ENCODE measurements around the gene ZCCHC10.

The ZCCHC10 gene

DNA sequence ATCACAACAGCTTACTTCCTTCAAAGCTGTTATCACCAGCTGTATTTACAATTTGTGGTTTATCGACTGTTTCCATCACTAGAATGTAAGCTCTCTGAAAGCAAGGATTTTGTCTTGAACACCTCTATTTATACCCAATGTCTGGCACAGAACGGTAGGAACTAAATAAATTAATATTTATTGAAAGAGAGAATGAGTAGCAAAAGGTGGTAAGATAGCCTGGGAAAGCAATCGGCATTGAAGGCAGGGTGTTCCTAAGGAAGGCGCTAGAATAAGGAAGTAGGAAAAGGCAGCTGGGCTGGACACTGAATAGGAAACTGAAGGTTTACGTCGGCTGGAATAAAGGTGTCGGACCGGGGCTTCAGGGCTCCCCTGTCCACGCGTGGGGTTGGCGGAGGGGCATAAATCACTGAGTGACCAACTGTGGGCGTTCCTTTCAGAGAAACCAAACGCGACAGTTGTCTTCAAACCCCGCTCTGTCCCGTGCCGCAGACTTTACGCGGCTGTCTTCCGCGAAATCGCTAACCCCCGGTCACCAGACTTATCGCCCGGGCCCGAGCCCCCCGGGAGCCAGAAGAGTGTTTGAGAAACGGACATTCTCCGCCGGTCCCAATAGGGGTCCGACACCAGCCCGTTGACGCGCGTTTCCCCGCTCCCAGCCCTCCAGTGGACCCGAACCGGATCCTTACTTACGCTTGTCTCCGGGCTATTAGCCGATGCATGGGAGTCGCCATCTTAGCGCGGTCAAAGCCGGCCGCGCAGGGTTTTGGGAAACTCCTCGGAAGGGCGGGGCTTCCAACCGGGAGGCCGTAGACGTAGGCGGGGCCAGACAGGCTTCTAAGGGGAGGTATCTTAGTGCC lies at the start of gene ZCCHC10:
ZCCHC10 (minus strand) TSS at position 746 of the 860 bp plus-strand sequence; CDS start at position 734, 12 bp downstream.
- H3K9me3 Mint-ChIP-seq: no peaks in the 10 kb centered on the region
- H3K36me3 Mint-ChIP-seq (ENCODE audit: low read depth): peaks cover 36% of the 10 kb centered on the region
- peak within 1 kb of the TSS; percentile 97 for H3K27ac Mint-ChIP-seq
- peaks cover 24% of the 10 kb centered on the region for H3K4me1 Mint-ChIP-seq (ENCODE audit: low read depth)
- no peaks in the 10 kb centered on the region for H3K27me3 Mint-ChIP-seq
- DNase-seq: peak; percentile 93
- peak within 1 kb of the TSS; percentile 97 for H3K4me3 Mint-ChIP-seq

DNA sequence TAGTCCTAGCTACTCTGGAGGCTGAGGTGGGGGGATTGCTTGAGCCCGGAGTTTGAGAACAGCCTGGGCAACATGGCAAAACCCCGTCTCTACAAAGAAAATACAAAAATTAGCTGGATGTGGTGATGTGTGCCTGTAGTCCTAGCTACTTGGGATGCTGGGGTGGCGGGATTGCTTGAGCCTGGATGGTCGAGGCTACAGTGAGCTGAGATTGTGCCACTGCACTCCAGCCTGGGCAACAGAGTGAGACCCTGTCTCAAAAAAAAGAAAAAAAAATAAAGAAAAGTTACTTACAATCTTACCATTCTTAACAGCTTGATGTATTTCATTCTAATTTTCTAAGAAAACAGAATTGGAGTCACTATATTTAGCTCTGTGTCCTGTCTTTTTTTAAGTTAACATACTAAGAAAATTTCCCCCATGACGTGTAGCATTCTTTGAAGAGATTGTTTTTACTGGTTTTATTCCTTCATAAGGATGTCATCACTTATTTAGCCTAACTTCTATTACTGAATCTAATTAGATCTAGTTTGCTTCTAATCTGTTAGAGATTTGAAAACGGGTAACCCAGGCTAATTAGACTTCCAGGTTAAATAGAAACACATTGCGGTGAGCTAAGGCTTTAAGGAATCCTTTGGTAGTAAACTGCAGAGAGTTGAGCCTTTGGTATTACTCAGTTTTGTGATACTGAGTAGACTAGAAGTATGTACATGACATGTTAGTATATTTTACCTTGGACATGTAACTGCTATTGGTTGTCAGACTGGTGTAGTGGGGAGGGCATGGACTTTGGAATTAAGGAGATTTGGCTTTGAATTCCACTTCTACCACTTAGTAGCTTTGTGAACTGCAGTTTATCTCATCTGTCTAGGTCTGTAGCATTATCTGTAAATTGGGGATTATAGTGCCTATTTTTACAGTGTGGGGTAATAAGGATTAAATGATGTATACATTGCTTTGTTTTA lies 49.5 kb upstream of the ZCCHC10 start:
- Mint-ChIP-seq H3K27me3 (no peaks in the 10 kb centered on the region), H3K4me1 (ENCODE audit: low read depth) (peaks cover 41% of the 10 kb centered on the region), H3K9me3 (no peaks in the 10 kb centered on the region), H3K27ac (no peak overlapping the region), H3K36me3 (ENCODE audit: low read depth) (peaks cover 97% of the 10 kb centered on the region), H3K4me3 (no peak overlapping the region)
- no peak for DNase-seq

DNA sequence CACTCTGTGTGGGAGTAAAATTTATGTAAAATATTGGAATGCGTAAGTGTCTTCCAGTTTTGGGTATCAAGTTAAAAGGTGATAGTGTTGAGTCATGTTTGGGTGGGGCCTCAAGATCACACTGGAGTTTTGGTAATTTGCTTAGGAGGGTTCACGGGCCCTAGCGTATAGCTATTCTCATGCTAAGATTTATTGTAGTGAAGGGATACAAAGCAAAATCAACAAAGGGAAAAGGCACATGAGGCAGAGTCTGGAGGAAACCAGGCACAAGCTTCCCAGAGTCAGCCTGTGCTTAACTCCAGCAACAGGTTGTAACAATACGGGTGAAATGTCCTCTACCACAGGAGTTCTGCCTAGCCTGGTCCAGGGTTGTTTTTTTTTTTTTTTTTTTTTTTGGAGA lies 45.7 kb upstream of the ZCCHC10 start:
- peaks cover 18% of the 10 kb centered on the region for H3K4me1 Mint-ChIP-seq (ENCODE audit: low read depth)
- peak overlapping the region; percentile 32 for H3K27ac Mint-ChIP-seq
- peaks cover 100% of the 10 kb centered on the region for H3K36me3 Mint-ChIP-seq (ENCODE audit: low read depth)
- no peak for DNase-seq
- no peaks in the 10 kb centered on the region for H3K9me3 Mint-ChIP-seq
- H3K27me3 Mint-ChIP-seq: no peaks in the 10 kb centered on the region
- no peak overlapping the region for H3K4me3 Mint-ChIP-seq

DNA sequence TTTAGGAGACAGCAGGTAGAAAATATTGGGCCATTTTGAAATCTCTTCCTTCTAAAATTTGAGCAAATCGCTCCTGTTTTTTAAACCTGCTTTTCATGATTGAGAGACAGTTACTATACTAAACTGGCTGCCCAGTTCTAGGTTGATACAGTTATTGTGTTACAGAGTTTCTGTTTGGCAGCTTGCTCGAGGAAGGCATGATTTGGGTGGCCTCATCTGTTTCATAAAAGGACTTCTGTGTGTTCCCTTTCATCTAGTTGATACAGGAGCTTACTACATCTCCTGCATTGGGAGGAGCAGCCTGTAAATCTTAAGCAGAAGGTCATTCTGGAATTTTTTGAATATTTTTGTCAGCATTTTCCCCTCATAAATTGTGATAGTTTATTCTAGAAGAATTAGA lies 39.7 kb upstream of the ZCCHC10 start:
- no peak for DNase-seq
- Mint-ChIP-seq H3K36me3 (ENCODE audit: low read depth) (peaks cover 83% of the 10 kb centered on the region), H3K4me1 (ENCODE audit: low read depth) (peaks cover 33% of the 10 kb centered on the region), H3K9me3 (no peaks in the 10 kb centered on the region), H3K27me3 (no peaks in the 10 kb centered on the region), H3K27ac (peak overlapping the region; percentile 47), H3K4me3 (no peak overlapping the region)

DNA sequence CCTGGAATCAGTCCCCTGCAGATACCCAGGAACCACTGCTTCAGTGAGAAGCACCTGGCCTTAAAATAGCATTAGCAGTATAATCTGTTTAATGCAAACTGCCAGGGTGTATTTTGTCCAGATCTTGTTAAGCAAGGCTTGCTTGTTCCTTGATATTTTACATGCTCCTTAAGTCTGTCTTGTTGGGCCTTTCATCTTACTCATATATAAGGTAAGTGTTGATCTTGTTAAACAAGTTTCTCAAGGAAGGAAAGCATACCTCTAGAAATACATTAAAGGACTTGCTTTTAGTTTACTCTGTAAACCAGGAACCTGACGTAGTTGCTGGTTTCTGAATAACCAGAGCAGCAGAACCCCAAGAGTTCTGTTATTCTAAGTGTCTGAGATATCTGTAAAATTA lies 39.1 kb upstream of the ZCCHC10 start:
- DNase-seq: no peak
- peaks cover 79% of the 10 kb centered on the region for H3K36me3 Mint-ChIP-seq (ENCODE audit: low read depth)
- no peaks in the 10 kb centered on the region for H3K9me3 Mint-ChIP-seq
- H3K27ac Mint-ChIP-seq: peak overlapping the region; percentile 15
- no peaks in the 10 kb centered on the region for H3K27me3 Mint-ChIP-seq
- H3K4me1 Mint-ChIP-seq (ENCODE audit: low read depth): peaks cover 33% of the 10 kb centered on the region
- H3K4me3 Mint-ChIP-seq: no peak overlapping the region

DNA sequence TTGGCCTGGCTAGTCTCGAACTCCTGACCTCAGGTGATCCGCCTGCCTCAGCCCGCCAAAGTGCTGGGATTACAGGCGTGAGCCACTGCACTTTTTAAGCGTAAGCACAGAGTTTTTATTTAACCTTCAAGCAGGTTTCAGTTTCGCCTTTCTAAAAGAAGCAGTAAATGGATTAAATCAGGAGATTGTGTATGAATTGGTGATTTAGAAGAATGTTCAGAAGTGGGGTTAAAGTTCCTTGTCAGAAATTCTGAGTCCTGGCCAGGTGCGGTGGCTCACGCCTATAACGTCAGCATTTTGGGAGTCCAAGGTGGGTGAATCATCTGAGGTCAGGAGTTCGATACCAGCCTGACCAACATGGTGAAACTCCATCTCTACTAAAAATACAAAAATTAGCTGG lies 37.6 kb upstream of the ZCCHC10 start:
- Mint-ChIP-seq H3K4me1 (ENCODE audit: low read depth) (peaks cover 40% of the 10 kb centered on the region), H3K4me3 (no peak overlapping the region), H3K27me3 (no peaks in the 10 kb centered on the region), H3K36me3 (ENCODE audit: low read depth) (peaks cover 70% of the 10 kb centered on the region), H3K9me3 (no peaks in the 10 kb centered on the region), H3K27ac (peak overlapping the region; percentile 29)
- DNase-seq: no peak

DNA sequence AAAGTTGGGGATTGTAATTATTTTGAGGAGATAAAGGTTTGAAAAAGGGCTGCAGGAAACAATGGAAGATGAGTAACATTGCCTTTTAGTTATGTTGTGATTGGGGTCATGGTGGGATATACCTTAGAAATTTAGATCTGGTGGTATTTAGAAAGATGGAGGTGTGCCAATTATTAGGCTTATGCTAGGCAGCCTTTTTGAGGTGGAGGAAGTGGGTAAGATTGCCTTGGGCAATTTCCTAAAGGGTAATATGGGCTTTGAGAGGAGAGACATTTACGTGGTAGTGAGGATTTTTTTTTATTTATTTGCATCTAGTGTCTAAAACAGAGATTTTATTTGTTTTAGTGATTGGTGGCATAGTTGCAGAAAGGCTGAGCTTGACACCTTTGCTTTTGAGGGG lies 35.9 kb upstream of the ZCCHC10 start:
- Mint-ChIP-seq H3K4me1 (ENCODE audit: low read depth) (peaks cover 52% of the 10 kb centered on the region), H3K36me3 (ENCODE audit: low read depth) (peaks cover 59% of the 10 kb centered on the region), H3K9me3 (no peaks in the 10 kb centered on the region), H3K27me3 (no peaks in the 10 kb centered on the region), H3K4me3 (no peak overlapping the region), H3K27ac (peak overlapping the region; percentile 15)
- DNase-seq: no peak

DNA sequence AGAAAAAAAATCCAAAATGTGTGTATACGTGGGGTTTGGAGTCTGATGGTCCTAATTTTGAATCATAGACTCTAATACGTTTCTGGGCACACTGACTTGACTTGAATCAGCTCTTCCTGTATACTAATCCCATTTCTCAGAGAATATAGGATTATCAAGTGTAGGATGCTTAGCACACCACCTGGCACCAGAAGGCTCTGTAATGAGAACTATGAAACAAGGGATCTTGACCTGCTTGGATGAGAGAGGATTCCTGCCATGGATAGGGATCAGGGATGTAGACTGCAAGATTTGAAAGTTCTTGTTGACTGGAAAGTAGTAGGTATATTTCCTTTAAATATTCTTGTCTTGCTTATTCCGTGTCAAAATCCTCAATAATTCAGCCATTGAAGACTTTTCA lies 33.3 kb upstream of the ZCCHC10 start:
- Mint-ChIP-seq H3K4me1 (ENCODE audit: low read depth) (peaks cover 67% of the 10 kb centered on the region), H3K27ac (peak overlapping the region; percentile 34), H3K9me3 (no peaks in the 10 kb centered on the region), H3K27me3 (no peaks in the 10 kb centered on the region), H3K4me3 (no peak overlapping the region), H3K36me3 (ENCODE audit: low read depth) (peaks cover 51% of the 10 kb centered on the region)
- DNase-seq: no peak

DNA sequence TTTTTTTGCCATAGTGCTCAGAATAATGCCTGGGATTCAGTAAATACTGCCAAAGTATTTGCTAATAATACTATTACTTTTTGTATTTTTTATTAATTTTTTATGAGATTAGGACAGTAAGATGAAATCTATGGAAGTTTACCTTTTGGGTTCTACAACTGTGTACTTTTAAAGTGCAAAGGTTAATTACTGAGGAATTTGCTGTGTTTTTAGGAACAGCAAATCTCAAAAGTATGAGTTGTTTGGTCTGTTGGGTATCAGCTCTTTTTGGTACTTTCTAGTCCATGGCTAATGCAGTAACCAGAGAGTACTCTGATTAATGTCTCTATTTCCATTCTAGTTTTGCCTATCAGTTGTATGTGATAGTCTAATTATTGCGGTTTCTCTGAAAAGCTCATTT lies 30.5 kb upstream of the ZCCHC10 start:
- Mint-ChIP-seq H3K4me3 (no peak overlapping the region), H3K27me3 (no peaks in the 10 kb centered on the region), H3K4me1 (ENCODE audit: low read depth) (peaks cover 63% of the 10 kb centered on the region), H3K9me3 (no peaks in the 10 kb centered on the region), H3K27ac (peak overlapping the region; percentile 18), H3K36me3 (ENCODE audit: low read depth) (peaks cover 62% of the 10 kb centered on the region)
- no peak for DNase-seq

DNA sequence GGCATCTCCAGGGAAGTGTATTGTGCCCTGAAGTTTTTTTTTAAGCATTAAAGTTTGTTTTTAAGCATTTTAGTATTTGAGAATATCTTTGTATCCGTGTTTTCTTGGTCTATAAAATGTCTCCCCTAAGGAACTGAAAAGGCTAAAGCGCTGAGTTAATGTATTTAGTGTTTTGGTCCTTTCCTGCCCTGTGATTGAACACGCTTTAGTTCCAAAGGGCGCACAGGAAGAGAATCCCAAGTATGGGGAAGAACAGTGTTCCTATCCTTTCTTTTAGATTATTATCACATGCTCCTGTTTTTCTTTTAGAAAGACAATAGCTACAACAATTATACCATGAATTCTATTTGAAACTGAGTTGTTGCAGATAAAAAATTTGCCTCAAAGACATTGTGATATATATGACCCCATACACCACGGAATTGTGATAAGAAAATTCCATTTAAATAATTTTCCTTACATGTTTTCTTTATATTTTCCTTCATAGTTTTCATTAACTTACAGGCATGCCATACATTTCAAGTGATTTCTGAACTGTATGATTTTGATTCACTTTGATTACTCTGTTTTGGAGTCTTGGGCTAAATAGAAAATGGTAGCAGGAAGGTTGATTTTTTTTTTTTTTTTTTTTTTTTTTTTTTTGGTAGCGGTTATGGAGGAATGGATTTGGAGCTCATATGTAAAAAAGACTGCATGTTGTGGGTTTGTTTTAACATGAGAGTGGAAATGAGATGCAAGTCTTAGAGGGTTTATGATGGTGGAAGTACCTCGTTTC lies 28.5 kb upstream of the ZCCHC10 start:
- peak overlapping the region; percentile 99 for H3K4me3 Mint-ChIP-seq
- H3K4me1 Mint-ChIP-seq (ENCODE audit: low read depth): peaks cover 65% of the 10 kb centered on the region
- peaks cover 60% of the 10 kb centered on the region for H3K36me3 Mint-ChIP-seq (ENCODE audit: low read depth)
- peak overlapping the region; percentile 76 for H3K27ac Mint-ChIP-seq
- no peaks in the 10 kb centered on the region for H3K9me3 Mint-ChIP-seq
- DNase-seq: no peak
- H3K27me3 Mint-ChIP-seq: no peaks in the 10 kb centered on the region

DNA sequence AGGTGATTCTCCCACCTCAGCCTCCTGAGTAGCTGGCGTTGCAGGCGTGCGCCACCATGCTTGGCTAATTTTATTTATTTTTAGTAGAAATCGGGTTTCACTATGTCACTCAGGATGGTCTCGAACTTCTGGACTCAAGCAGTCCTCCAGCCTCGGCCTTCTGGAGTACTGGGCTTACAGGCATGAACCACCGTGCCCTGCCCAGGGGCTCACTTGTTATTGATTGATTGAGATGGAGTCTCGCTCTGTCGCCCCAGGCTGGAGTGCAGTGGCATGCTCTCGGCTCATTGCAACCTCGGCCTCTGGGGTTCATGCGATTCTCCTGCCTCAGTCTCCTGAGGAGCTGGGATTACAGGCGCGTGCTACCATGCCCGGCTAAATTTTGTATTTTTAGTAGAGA lies 27.1 kb upstream of the ZCCHC10 start:
- Mint-ChIP-seq H3K9me3 (no peaks in the 10 kb centered on the region), H3K27ac (peak overlapping the region; percentile 100), H3K27me3 (no peaks in the 10 kb centered on the region), H3K4me1 (ENCODE audit: low read depth) (peaks cover 66% of the 10 kb centered on the region), H3K36me3 (ENCODE audit: low read depth) (peaks cover 55% of the 10 kb centered on the region), H3K4me3 (peak overlapping the region; percentile 99)
- no peak for DNase-seq

DNA sequence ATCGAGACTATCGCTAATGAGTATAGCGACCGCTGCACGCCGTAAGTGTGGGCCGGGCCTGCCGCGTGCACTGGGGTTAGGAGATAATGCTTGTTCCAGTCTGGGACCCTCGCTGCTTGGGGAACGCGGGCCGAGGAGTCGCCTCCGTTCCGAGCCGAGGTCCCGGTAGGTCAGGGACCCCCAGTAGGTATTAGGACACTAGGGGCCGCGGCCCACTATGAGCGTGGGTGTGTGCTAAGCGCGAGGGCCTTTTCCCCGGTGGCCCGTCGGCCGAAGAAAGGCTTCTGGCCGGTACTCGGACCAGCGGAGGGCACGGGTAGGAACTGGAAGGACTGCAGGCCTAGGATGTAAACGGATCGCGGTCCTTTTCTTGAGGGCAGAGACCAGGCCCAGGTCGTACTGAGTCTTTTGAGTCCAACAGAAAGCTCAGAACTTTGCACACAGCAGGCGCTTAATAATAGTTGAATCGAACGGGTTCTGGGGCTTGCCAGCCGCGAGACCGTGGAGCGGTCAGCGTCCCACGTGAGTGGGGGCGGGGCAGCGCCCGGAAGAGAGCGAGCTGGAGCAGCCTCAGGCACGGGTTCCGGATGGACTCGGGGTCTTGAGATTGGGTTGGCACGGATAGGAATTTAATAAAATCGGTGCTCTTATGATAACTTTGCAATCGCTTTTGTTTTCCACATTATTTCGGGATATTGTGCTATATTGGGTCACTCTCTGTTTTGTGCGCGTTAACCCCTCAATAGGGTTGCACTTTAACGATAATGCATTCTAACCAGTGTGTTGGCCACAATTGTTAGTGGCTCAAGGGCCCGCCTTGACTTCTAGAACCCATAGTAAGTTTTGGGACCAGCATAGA lies 26.2 kb upstream of the ZCCHC10 start:
- DNase-seq: peak; percentile 73
- H3K27me3 Mint-ChIP-seq: no peaks in the 10 kb centered on the region
- peaks cover 58% of the 10 kb centered on the region for H3K4me1 Mint-ChIP-seq (ENCODE audit: low read depth)
- peak overlapping the region; percentile 100 for H3K27ac Mint-ChIP-seq
- no peaks in the 10 kb centered on the region for H3K9me3 Mint-ChIP-seq
- peaks cover 51% of the 10 kb centered on the region for H3K36me3 Mint-ChIP-seq (ENCODE audit: low read depth)
- H3K4me3 Mint-ChIP-seq: peak overlapping the region; percentile 99

DNA sequence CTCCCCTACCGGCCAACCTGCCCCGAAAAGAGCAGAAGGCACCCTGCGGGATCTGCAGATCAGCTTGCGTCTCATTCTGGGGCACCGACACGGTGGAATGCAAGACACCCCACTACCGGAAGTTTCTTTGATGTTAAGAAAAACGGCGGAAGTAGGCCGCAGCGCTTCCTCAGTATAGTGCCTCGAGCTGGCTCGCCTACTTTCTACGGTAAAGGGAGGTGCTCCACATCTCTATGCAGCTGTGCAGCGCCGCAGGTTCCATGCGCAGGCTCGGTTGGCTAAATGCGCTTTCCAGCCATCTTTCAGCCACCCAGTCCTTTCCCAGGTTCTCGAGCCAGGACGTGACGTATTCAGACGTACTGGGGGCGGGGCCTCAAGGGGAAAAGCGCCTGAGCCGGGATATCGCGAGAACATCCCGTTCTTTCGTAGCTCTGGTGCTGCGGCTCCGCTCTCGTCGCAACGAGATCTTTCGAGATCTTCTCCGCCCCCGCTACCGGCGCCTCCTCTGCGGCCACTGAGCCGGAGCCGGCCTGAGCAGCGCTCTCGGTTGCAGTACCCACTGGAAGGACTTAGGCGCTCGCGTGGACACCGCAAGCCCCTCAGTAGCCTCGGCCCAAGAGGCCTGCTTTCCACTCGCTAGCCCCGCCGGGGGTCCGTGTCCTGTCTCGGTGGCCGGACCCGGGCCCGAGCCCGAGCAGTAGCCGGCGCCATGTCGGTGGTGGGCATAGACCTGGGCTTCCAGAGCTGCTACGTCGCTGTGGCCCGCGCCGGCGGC lies 25.4 kb upstream of the ZCCHC10 start, which contains the start of gene HSPA4:
HSPA4 (plus strand) TSS at position 472 of the 775 bp plus-strand sequence; CDS start at position 710, 238 bp downstream.
- peak within 1 kb of the TSS; percentile 99 for H3K4me3 Mint-ChIP-seq
- peak within 1 kb of the TSS; percentile 100 for H3K27ac Mint-ChIP-seq
- peaks cover 51% of the 10 kb centered on the region for H3K4me1 Mint-ChIP-seq (ENCODE audit: low read depth)
- H3K9me3 Mint-ChIP-seq: no peaks in the 10 kb centered on the region
- H3K36me3 Mint-ChIP-seq (ENCODE audit: low read depth): peaks cover 50% of the 10 kb centered on the region
- DNase-seq: peak; percentile 96
- no peaks in the 10 kb centered on the region for H3K27me3 Mint-ChIP-seq
